Kidney (tissue), 14 donors: ENCODE data around the gene NAPSA. TPM values are rescaled to one million over a fixed set of nuclear protein-coding genes. Genes with fewer than 3 reads are reported as not detected.

Source experiments
- DNase-seq, 5 donors: peaks; one replicate each; pipeline ENCODE4 v3.0.0-alpha.2; 2013 to 2020
- FAIRE-seq: peaks from 2 replicates; lab custom pipeline; 2012; peaks lifted over from hg19 to GRCh38; lab: Jason Lieb, UNC
- H3K27ac ChIP-seq, 2 donors: one replicate each; pipeline ENCODE4 v1.7.0; 2013; ENCODE audit warnings: low read depth in 2 of 2, low read length in 2 of 2, inconsistent platforms in 1 of 2
- H3K27me3 ChIP-seq: one replicate; pipeline ENCODE4 v1.7.1; 2013; ENCODE audit warnings: low read length, inconsistent platforms; ENCODE audit not compliant: control insufficient read depth, insufficient read depth
- H3K36me3 ChIP-seq, 3 donors: one replicate each; pipeline versions ENCODE4 v1.7.0 to v1.7.1; 2013; ENCODE audit warnings: low read length in 3 of 3, control low read depth in 1 of 3, inconsistent platforms in 1 of 3; ENCODE audit not compliant: insufficient read depth in 3 of 3, control insufficient read depth in 2 of 3
- H3K4me1 ChIP-seq, 3 donors: one replicate each; pipeline versions ENCODE4 v1.7.0 to v1.7.1; 2013; ENCODE audit warnings: low read length in 3 of 3, inconsistent platforms in 1 of 3, low read depth in 1 of 3; ENCODE audit not compliant: control insufficient read depth in 2 of 3, insufficient read depth in 2 of 3
- H3K4me3 ChIP-seq, 3 donors: one replicate each; pipeline versions ENCODE4 v1.7.0 to v1.8.1; 2013; ENCODE audit warnings: low read length in 3 of 3, control low read depth in 1 of 3, inconsistent platforms in 1 of 3
- H3K9ac ChIP-seq, 3 donors: one replicate each; pipeline versions ENCODE4 v1.7.0 to v1.7.1; 2013; ENCODE audit warnings: low read length in 3 of 3, control low read depth in 1 of 3, inconsistent platforms in 1 of 3
- H3K9me3 ChIP-seq, 3 donors: one replicate each; pipeline versions ENCODE4 v1.7.0 to v1.7.1; 2013; ENCODE audit warnings: low read length in 3 of 3, control low read depth in 1 of 3, inconsistent platforms in 1 of 3; ENCODE audit not compliant: control insufficient read depth in 2 of 3, insufficient read depth in 1 of 3
- intact Hi-C: fragments of 100-400 bp; cut with DNase I; formaldehyde crosslinking; loops from one replicate; pipeline ENCODE4 v1.11.1; 2022
- polyA plus RNA-seq: library from polyadenylated mRNA; stranded (reverse); fragments of 350-450 nt; fragmentation: Illumina TruSeq; extraction: RNeasy Lipid Tissue Mini Kit (QIAGEN cat#74804); gene quantifications from one replicate; pipeline ENCODE4 v1.2.3, GENCODE V29; 2014; ENCODE audit warnings: low read depth, low replicate concordance; ENCODE audit not compliant: insufficient read depth
- total RNA-seq: library from RNA; stranded (reverse); fragmentation: NEBNext Ultra II Directional; extraction: Animal tissue kit (Norgen Biotek cat#: 25700); gene quantifications from one replicate; pipeline ENCODE4 v1.2.1, GENCODE V29; 2021
- TF ChIP-seq, protein P1 (sequence below): IDR thresholded peaks from 3 replicates; pipeline ENCODE4 v1.5.1; 2012; ENCODE audit warnings: mild to moderate bottlenecking, moderate library complexity, borderline replicate concordance; ENCODE audit not compliant: insufficient read depth; ENCODE audit errors: extremely low read depth
- donor health status: control.
- donor health status: control.
- donor health status: control.
- donor health status: control.
- donor health status: control.
- donor health status: DM: yes; HTN: yes; CAD: no.
- donor health status: Normal renal cell carcinoma (clear cell type).

Gene NAPSA
- total and polyA plus RNA-seq, 2 donors from 2014 or later: 217 to 268 TPM

DNA sequence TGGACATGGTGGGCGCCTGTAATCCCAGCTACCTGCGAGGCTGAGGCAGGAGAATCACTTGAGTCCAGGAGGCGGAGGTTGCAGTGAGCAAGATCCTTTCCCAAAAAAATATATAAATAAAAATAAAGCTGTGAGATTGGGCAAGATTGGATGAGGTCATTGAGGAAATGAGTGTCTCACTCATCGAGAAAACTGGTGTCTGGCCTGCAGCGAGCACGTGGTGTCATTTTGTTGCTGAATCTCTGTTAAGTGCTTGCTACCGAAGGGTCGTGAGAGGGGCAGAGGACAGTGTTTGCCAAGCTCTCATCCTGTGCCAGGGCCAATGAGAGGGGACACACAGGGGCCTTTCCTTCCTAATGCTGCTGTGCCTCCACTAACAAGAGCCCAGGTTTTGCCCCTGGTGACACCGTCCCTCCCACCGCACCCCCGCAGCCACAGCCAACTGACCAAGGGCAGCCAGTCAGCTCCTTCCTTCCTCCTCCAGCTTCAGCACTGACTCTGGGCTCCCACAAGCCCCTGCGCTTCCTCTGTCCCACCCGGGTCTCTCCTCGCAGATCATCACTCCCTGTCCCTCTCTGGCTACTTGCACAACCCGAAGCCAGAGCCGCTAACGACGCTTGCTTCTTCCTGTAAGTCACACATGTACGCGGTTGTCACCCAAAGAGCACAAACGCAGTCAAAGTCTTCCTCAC is 21.9 kb upstream of the NAPSA start:
- H3K27me3 ChIP-seq: no peaks in the 10 kb centered on the region
- H3K4me3 ChIP-seq: no peak overlapping the region
- intact Hi-C loops: no loop called here
- H3K9me3 ChIP-seq: no peaks in the 10 kb centered on the region
- no peak overlapping the region for H3K9ac ChIP-seq
- FAIRE-seq (no peak), DNase-seq (peak in 1 of 5 donors; percentile 73)
- no peaks in the 10 kb centered on the region for H3K36me3 ChIP-seq
- peaks cover 0 to 10% (median 0%) of the 10 kb centered on the region in 3 donors for H3K4me1 ChIP-seq
- H3K27ac ChIP-seq: no peak overlapping the region
- TF ChIP-seq, protein P1, sequence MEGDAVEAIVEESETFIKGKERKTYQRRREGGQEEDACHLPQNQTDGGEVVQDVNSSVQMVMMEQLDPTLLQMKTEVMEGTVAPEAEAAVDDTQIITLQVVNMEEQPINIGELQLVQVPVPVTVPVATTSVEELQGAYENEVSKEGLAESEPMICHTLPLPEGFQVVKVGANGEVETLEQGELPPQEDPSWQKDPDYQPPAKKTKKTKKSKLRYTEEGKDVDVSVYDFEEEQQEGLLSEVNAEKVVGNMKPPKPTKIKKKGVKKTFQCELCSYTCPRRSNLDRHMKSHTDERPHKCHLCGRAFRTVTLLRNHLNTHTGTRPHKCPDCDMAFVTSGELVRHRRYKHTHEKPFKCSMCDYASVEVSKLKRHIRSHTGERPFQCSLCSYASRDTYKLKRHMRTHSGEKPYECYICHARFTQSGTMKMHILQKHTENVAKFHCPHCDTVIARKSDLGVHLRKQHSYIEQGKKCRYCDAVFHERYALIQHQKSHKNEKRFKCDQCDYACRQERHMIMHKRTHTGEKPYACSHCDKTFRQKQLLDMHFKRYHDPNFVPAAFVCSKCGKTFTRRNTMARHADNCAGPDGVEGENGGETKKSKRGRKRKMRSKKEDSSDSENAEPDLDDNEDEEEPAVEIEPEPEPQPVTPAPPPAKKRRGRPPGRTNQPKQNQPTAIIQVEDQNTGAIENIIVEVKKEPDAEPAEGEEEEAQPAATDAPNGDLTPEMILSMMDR: no peak

GRCh38 chr19:50384685-50385535 is 19.5 kb upstream of the NAPSA start:
- peak overlapping the region; percentile 83 to 85 for H3K27ac ChIP-seq
- peak overlapping the region; percentile 54 to 75 (median 59) for H3K9ac ChIP-seq
- H3K27me3 ChIP-seq: no peaks in the 10 kb centered on the region
- peaks cover 0 to 10% (median 8%) of the 10 kb centered on the region in 3 donors for H3K36me3 ChIP-seq
- peaks cover 0 to 10% (median 0%) of the 10 kb centered on the region in 3 donors for H3K4me1 ChIP-seq
- FAIRE-seq (no peak), DNase-seq (peak in 3 of 5 donors; percentile 37 to 58 (median 46))
- intact Hi-C loops: no loop called here
- H3K4me3 ChIP-seq: peak overlapping the region; percentile 77 to 86 (median 85)
- TF ChIP-seq, protein P1: no peak
- H3K9me3 ChIP-seq: no peaks in the 10 kb centered on the region

DNA sequence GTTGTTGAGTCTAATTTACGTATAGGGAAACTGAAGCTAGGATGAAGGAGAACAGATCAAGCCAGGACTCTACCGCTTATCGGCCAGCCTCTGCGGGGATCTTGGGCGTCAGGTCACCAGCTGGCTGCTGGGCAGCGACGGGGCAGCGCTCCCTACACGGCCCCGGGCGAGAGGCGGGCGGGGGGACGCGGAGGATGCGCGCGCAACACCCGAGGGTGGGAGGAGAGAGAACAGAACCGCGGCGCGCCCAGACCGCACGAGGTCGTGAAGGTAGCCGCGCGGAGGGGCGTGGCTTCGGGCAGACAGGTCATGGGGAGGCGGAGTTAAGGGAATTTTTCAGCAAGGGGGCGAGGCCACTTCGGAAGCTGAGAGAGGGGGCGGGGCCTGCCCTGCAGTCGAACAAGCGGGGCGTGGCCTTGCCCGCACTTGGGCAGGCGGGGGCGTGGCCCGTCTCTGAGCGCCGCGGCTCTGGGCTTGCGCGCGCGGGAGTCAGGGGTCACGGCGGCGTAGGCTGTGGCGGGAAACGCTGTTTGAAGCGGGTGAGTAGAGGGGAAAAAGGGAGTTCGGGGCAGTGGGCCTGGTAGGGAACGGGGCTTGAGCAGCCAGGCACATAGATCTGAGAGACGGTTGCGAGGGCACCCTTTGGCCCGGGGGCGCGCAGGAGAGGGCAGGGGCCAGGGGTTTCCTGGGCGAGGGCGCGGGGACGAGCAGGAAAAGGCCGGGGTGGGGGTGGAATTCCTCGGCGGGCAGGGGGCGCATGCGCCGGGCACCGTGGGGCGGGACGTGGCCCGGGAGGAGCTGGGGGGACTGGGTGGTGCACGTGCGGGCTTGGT is 18.6 kb upstream of the NAPSA start, which contains the start of gene POLD1:
TSS of gene POLD1 (plus strand) at position 496 of the 833 bp plus-strand sequence. CDS start 14,505 bp downstream, outside the sequence.
- H3K36me3 ChIP-seq: peaks cover 0 to 16% (median 15%) of the 10 kb centered on the region in 3 donors
- H3K27me3 ChIP-seq: no peaks in the 10 kb centered on the region
- no peaks in the 10 kb centered on the region for H3K9me3 ChIP-seq
- TF ChIP-seq, protein P1: peak; percentile 1
- H3K9ac ChIP-seq: peak within 1 kb of the TSS; percentile 54 to 75 (median 61)
- peak within 1 kb of the TSS; percentile 77 to 86 (median 85) for H3K4me3 ChIP-seq
- peak within 1 kb of the TSS; percentile 83 to 85 for H3K27ac ChIP-seq
- intact Hi-C loops: no loop called here
- FAIRE-seq (no peak), DNase-seq (peak; percentile 98 to 99 (median 99))
- H3K4me1 ChIP-seq: peaks cover 0 to 10% (median 0%) of the 10 kb centered on the region in 3 donors
